Calu3 (cell line): Measurements from ENCODE around the gene NECAB2. TPM values are rescaled to one million over a fixed set of nuclear protein-coding genes. Genes with fewer than 3 reads are reported as not detected.

Source experiments
- BruUV-seq: library from RNA; stranded (reverse); fragments of 400-500 nt; replicated peaks from 2 replicates; lab custom pipeline; 2021; lab: Mats Ljungman, UMichigan
- CTCF ChIA-PET: fragments of 300-600 bp; sonication (Branson Sonifier 250); formaldehyde crosslinking; loops from one replicate; lab custom pipeline; 2022; ENCODE audit warnings: antibody characterized with exemption; lab: Charles Lee
- DNase-seq: peaks from one replicate; pipeline ENCODE4 v3.0.0; 2022
- H3K27ac Mint-ChIP-seq: one replicate; pipeline ENCODE4 v1.8.0; 2022; ENCODE audit warnings: mixed read lengths; ENCODE audit not compliant: unreplicated experiment
- H3K27me3 Mint-ChIP-seq: one replicate; pipeline ENCODE4 v1.8.0; 2022; ENCODE audit warnings: mixed read lengths; ENCODE audit not compliant: unreplicated experiment
- H3K36me3 Mint-ChIP-seq: one replicate; pipeline ENCODE4 v1.8.0; 2022; ENCODE audit warnings: mild to moderate bottlenecking, moderate library complexity, mixed read lengths; ENCODE audit not compliant: insufficient read depth, unreplicated experiment
- H3K4me1 Mint-ChIP-seq: one replicate; pipeline ENCODE4 v1.8.0; 2022; ENCODE audit warnings: mild to moderate bottlenecking, low read depth, mixed read lengths; ENCODE audit not compliant: unreplicated experiment
- H3K4me3 Mint-ChIP-seq: one replicate; pipeline ENCODE4 v1.8.0; 2022; ENCODE audit warnings: mild to moderate bottlenecking, low read depth, moderate library complexity, mixed read lengths; ENCODE audit not compliant: unreplicated experiment
- H3K9me3 Mint-ChIP-seq: one replicate; pipeline ENCODE4 v1.8.0; 2022; ENCODE audit warnings: low read depth, mixed read lengths; ENCODE audit not compliant: unreplicated experiment
- intact Hi-C: fragments of 100-400 bp; cut with micrococcal nuclease; formaldehyde crosslinking; loops from one replicate; pipeline ENCODE4 v1.10.0; 2022; ENCODE audit not compliant: unreplicated experiment
- total RNA-seq: library from RNA; stranded (reverse); gene quantifications from 2 replicates; pipeline ENCODE4 v1.2.3, GENCODE V29; 2022
- TF ChIP-seq, protein P1 (sequence below): fragments of 200-600 bp; IDR thresholded peaks from one replicate; pipeline ENCODE4 v1.8.0; 2022; ENCODE audit warnings: antibody characterized with exemption; ENCODE audit not compliant: unreplicated experiment

Gene NECAB2
- total RNA-seq, 1 experiment from 2014 or later, result 0.28 TPM

DNA sequence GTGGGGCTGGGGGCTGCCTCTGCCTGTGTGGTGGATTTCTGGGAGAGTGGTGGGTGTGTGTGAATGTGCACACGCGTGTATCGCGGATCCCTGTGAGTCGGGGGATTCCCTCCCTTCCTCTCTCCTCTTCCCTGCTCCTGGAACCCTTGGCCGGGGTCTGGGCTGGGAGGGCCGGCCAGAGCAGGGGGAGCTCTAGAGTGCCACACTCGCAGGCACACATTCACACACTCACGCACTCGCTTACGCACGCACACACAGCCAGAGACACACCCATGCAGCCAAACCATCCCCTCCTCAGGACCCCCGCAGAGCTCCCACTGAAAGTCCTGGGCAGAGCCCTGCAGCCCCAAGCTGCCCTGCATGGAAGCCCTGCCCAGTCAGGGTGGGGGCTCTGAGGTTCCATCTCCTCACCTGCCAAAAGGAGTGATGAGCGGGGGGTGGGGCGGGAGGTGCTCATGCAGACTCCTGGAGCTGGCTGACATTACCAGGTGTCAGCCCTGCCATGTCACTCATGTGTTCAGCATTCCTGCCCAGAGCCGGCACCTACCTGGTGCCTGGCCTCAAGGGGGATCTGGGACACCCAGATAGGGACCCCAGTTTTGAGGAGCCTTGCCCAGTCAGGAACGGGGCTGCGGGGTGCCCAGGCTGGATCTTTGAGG lies 1.9 kb downstream of the NECAB2 start:
- no peaks in the 10 kb centered on the region for H3K4me1 Mint-ChIP-seq
- DNase-seq, result no peak
- no peaks in the 10 kb centered on the region for H3K9me3 Mint-ChIP-seq
- BruUV-seq, result no TSS peak
- H3K27ac Mint-ChIP-seq, result no peak overlapping the region
- peaks cover 26% of the 10 kb centered on the region for H3K36me3 Mint-ChIP-seq
- intact Hi-C loops, result loop anchor here (5.0 kb wide), 1 partner anchor 97 kb away; no protein-coding TSS in a partner anchor
- TF ChIP-seq, protein P1, sequence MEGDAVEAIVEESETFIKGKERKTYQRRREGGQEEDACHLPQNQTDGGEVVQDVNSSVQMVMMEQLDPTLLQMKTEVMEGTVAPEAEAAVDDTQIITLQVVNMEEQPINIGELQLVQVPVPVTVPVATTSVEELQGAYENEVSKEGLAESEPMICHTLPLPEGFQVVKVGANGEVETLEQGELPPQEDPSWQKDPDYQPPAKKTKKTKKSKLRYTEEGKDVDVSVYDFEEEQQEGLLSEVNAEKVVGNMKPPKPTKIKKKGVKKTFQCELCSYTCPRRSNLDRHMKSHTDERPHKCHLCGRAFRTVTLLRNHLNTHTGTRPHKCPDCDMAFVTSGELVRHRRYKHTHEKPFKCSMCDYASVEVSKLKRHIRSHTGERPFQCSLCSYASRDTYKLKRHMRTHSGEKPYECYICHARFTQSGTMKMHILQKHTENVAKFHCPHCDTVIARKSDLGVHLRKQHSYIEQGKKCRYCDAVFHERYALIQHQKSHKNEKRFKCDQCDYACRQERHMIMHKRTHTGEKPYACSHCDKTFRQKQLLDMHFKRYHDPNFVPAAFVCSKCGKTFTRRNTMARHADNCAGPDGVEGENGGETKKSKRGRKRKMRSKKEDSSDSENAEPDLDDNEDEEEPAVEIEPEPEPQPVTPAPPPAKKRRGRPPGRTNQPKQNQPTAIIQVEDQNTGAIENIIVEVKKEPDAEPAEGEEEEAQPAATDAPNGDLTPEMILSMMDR, result no peak
- H3K27me3 Mint-ChIP-seq, result peaks cover 70% of the 10 kb centered on the region
- CTCF ChIA-PET, result interaction anchor here (1.2 kb wide), 1 partner anchor 12 kb away, joined by 3 read pairs; no protein-coding TSS in a partner anchor
- no peak overlapping the region for H3K4me3 Mint-ChIP-seq

DNA sequence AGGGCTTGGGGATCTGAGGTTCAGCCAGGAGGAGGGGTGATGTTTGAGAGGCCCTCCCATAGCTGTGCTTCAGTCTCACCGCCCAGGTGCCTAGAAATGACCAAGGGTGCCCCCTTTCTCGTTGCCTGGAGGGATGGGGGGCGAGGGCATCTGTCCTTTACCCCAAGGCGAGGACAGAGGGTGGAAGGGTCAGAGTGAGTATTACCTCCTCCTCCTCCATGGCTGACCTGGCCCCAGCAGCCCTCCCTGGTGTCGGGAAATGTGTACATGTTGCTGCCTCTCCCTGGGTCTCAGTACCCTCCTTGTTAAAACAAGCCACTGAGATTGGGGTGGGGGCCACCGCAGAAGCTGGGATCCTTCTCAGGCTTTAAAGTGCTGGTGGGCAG lies 2.4 kb downstream of the NECAB2 start:
- peaks cover 23% of the 10 kb centered on the region for H3K36me3 Mint-ChIP-seq
- H3K9me3 Mint-ChIP-seq, result no peaks in the 10 kb centered on the region
- no peaks in the 10 kb centered on the region for H3K4me1 Mint-ChIP-seq
- H3K4me3 Mint-ChIP-seq, result no peak overlapping the region
- no peak overlapping the region for H3K27ac Mint-ChIP-seq
- no peak for DNase-seq
- intact Hi-C loops, result loop anchor here (5.0 kb wide), 1 partner anchor 97 kb away; no protein-coding TSS in a partner anchor
- TF ChIP-seq, protein P1, result no peak
- CTCF ChIA-PET, result interaction anchor here (0.7 to 1.2 kb wide), 2 partner anchors 10 to 12 kb away, joined by 3 read pairs; no protein-coding TSS in a partner anchor
- no TSS peak for BruUV-seq
- H3K27me3 Mint-ChIP-seq, result peaks cover 75% of the 10 kb centered on the region

DNA sequence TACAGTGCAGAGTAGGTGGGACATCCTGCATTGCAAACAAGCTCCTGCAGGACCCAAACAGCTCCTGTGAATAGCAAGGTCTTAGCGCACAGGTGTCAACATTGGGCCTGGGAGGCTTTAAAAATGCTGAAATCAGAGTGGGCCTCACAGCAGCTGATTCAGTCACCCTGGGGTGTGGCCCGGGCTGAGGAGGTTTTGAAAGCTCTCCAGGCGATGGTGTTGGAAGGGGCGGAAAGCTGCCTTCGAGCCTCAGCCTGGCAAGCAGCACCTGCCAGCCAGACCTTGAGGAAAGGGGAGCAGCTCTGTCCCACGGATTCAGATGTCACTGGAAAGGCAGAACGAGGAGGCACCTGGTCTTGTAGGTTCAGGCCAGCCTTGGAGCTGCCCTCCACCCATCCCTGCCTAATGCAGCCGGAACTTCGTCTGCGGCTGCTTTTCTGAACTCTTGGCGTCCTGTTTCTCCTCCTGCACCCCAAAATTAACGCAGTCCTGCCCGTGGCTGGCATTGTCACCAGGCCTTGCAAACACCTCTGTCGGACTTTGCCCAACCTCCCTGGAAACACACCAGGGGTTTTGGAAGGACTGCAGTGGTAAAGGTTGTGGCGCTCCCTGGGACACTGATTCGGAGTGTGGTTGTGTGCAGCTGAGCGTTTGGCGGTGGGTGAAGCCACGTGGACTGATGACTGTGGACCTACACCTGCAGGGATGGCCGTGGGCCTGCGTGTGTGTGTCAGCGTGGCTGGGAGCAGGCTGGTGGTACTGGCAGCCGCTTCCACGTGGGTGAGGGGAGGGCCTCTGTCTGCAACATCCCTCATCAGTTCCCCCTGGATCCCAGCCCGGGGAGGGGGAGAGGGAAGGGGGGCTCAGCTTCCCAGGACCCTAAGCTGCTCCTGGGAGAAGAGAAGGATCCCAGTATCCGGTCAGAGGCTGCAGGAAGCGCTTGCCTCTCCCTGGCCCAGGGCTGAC lies 3.4 kb downstream of the NECAB2 start:
- intact Hi-C loops, result loop anchor here (5.0 kb wide), 1 partner anchor 96 kb away; no protein-coding TSS in a partner anchor
- no TSS peak for BruUV-seq
- peaks cover 85% of the 10 kb centered on the region for H3K27me3 Mint-ChIP-seq
- CTCF ChIA-PET, result no interaction called here
- H3K9me3 Mint-ChIP-seq, result no peaks in the 10 kb centered on the region
- H3K4me3 Mint-ChIP-seq, result no peak overlapping the region
- no peaks in the 10 kb centered on the region for H3K4me1 Mint-ChIP-seq
- DNase-seq, result no peak
- TF ChIP-seq, protein P1, result no peak
- no peak overlapping the region for H3K27ac Mint-ChIP-seq
- peaks cover 18% of the 10 kb centered on the region for H3K36me3 Mint-ChIP-seq

DNA sequence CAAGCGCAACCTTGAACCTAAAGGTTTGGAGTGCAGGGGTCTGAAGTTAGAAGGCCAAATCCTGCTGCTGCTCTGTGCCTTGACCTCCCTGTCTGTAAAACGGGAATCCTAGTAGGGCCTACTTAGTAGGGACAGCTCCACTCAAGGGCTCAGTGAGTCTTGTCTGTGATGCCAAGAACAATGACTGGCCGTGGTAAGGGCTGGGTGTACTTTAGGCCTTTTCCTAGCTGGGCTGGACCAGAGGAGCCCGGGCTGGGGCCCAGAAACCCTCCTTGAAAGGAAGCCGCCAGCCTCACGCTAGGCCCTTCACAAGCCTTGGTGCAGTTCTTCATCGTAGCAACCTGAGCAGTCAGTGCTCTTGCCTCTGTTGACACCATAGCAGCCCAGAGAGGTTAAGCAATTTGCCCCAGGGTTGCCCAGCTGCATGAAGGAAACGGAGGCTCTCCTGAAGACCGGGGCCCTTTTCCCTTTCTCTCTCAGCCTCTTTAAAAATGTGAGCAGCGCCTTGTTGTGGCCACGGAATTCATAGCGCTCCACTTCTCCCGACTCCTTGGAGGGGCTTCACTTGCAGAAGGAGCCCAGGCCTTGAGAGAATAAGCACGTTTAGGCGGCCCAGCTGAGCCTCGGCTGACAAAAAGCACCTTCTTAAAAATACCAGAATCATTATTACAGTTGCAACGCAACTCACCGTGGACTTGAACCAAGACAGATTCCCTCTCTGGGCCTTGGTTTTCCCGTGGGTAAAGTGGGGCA lies 4.4 kb downstream of the NECAB2 start:
- TF ChIP-seq, protein P1, result no peak
- H3K27me3 Mint-ChIP-seq, result peaks cover 92% of the 10 kb centered on the region
- no peak overlapping the region for H3K27ac Mint-ChIP-seq
- H3K4me1 Mint-ChIP-seq, result no peaks in the 10 kb centered on the region
- H3K4me3 Mint-ChIP-seq, result no peak overlapping the region
- DNase-seq, result no peak
- peaks cover 12% of the 10 kb centered on the region for H3K36me3 Mint-ChIP-seq
- CTCF ChIA-PET, result no interaction called here
- no peaks in the 10 kb centered on the region for H3K9me3 Mint-ChIP-seq
- no TSS peak for BruUV-seq
- intact Hi-C loops, result loop anchor here (5.0 kb wide), 1 partner anchor 95 kb away; no protein-coding TSS in a partner anchor
